ENCODE data around the gene TK2.

The TK2 gene

GRCh38 chr16:66487580-66488275 lies 62.2 kb downstream of the TK2 start:
- no peaks in the 10 kb centered on the region for H3K27me3 ChIP-seq (replicated peaks)
- no peak for DNase-seq
- no peak overlapping the region for H3K4me3 ChIP-seq (ENCODE audit: low read depth, low read length)
- no peak overlapping the region for H3K27ac ChIP-seq
- no peak for TF ChIP-seq CTCF (IDR thresholded peaks at IDR 0.05; ENCODE audit: low read depth, low read length, missing control alignments)
- no peaks in the 10 kb centered on the region for H3K36me3 ChIP-seq (replicated peaks)
- in situ Hi-C loops (cut with HindIII; ENCODE audit: low pct_ligation_motif_present, low sequenced_read_pairs) = no loop called here

DNA sequence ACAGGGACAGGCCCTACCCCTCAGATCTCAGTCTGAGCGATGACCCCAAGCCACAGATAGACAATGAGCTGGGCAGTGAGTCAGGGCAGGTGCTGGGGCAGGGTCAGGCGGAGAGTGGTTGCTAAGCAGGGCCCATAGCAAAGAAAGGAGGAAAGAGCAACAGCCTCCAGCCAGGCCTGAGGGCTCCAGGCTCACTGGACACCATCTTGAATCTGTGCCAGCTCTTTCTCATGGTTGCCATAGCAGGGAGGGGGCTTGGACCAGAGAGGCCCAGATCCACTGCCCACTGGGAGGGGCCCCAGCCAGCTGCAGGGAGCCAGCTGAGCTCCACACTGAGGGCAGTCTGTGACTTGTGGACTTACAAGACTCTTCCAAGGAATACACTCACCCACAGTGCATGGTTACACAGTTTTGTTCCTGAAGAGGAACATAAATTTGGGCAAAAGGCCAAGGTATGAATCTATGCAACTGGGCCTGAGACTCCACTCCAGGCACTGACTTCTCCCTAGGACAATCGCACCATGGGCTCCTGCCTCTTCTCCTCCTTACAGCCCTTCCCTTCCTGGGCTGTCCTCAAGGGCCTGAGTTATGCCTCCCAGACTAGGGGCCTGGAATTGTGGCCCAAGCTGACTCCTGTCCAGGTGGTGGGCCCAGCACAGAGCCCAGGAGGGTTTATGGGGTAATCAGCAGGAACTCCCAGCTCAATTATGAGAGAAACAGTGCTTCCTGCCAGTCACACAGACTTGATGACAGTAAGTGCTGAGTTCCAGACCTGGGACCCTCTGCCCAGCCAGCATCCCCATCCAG lies 62.9 kb downstream of the TK2 start:
- Histone ChIP-seq H3K4me3 (ENCODE audit: low read depth, low read length) (no peak overlapping the region), H3K27ac (peak overlapping the region; percentile 13), H3K36me3 (replicated peaks) (no peaks in the 10 kb centered on the region), H3K27me3 (replicated peaks) (no peaks in the 10 kb centered on the region)
- in situ Hi-C loops (cut with HindIII; ENCODE audit: low pct_ligation_motif_present, low sequenced_read_pairs) = no loop called here
- DNase-seq = peak; percentile 60
- TF ChIP-seq CTCF (IDR thresholded peaks at IDR 0.05; ENCODE audit: low read depth, low read length, missing control alignments) = no peak

DNA sequence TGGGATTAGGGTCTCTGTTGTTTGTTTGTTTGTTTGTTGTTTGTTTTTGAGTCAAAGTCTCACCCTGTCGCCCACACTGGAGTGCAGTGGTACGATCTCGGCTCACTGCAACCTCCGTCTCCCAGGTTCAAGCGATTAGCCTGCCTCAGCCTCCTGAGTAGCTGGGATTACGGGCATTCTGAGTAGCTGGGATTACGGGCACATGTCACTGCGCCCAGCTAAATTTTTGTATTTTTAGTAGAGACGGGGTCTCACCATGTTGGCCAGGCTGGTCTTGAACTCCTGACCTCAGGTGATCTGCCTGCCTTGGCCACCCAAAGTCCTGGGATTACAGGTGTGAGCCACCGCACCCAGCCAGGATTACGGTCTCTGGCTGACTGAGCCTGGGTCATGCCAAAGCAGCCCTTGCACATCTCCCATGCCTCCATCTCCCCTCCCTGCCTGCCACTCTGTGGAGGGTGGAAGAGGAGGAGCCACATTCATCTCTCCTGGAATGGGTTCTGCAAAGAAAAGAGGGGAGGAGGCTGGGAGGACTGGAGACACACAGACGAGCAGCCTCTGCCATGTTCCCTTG lies 63.6 kb downstream of the TK2 start:
- no peak for TF ChIP-seq CTCF (IDR thresholded peaks at IDR 0.05; ENCODE audit: low read depth, low read length, missing control alignments)
- no peak for DNase-seq
- in situ Hi-C loops (cut with HindIII; ENCODE audit: low pct_ligation_motif_present, low sequenced_read_pairs) = no loop called here
- H3K27ac ChIP-seq = no peak overlapping the region
- no peaks in the 10 kb centered on the region for H3K36me3 ChIP-seq (replicated peaks)
- no peaks in the 10 kb centered on the region for H3K27me3 ChIP-seq (replicated peaks)
- no peak overlapping the region for H3K4me3 ChIP-seq (ENCODE audit: low read depth, low read length)

DNA sequence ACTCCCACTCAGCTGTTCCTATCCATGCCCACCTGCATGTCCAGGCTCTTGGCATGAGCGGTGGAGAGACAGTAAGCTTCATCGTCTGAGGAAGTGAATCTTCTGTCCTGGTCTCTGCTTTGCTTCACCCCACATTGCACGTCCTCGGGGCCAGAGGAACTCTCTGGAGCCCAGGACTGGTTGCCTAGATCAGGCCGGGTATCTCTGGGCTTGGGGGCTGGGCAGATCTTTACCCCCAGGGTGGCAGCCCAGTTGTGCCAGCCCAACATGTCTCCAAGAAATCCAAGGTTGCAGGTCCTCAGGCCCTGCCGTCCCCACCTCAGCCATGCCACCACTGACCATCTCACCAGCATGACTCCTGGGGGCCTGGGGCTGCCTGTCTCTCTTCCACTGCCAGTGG lies 64.5 kb downstream of the TK2 start:
- no peaks in the 10 kb centered on the region for H3K36me3 ChIP-seq (replicated peaks)
- no peak overlapping the region for H3K4me3 ChIP-seq (ENCODE audit: low read depth, low read length)
- no peak for TF ChIP-seq CTCF (IDR thresholded peaks at IDR 0.05; ENCODE audit: low read depth, low read length, missing control alignments)
- H3K27me3 ChIP-seq (replicated peaks) = no peaks in the 10 kb centered on the region
- in situ Hi-C loops (cut with HindIII; ENCODE audit: low pct_ligation_motif_present, low sequenced_read_pairs) = no loop called here
- no peak overlapping the region for H3K27ac ChIP-seq
- no peak for DNase-seq

DNA sequence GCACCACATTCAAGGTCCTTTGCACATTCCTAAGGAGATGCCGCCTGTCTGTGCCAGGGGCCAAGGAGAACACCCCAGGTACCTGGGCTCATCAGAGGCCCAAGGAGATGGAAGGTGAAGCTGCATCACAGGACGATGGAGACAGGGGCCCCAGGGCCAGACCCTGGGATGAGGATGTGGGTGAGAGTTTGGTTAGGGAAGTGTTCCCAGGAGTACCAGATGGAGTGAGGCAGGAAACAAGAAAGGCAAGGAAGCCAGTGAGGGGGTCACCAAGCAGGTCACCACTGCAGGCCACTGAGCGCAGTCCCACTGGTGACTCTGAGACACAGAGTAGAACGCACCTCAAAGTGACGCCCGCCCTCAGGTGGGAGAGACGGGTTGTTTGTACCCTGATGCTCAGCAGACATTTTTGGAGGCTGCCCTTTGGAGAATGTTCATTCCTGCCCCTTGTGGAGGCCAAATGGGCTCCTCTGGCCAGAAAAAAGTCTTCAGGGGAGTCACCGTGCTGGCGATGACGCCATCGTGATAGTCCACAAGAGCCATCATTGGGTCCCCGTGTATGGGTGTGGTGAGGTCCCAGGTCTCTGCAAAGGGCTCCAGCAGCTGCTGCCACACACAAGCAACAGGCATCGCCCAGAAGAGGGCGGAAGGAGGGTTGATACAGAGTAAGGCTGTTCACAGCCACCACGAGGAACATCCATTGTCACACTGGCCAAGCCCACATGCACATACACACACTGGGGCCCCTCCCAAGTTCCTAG lies 65.3 kb downstream of the TK2 start:
- in situ Hi-C loops (cut with HindIII; ENCODE audit: low pct_ligation_motif_present, low sequenced_read_pairs) = no loop called here
- H3K36me3 ChIP-seq (replicated peaks) = no peaks in the 10 kb centered on the region
- no peak for DNase-seq
- no peak overlapping the region for H3K4me3 ChIP-seq (ENCODE audit: low read depth, low read length)
- H3K27me3 ChIP-seq (replicated peaks) = no peaks in the 10 kb centered on the region
- no peak overlapping the region for H3K27ac ChIP-seq
- TF ChIP-seq CTCF (IDR thresholded peaks at IDR 0.05; ENCODE audit: low read depth, low read length, missing control alignments) = no peak

Data from brain microvascular endothelial cell (primary cell).